Kidney epithelial cell (primary cell): Measurements from ENCODE around the gene COL9A3. TPM values are rescaled to one million over a fixed set of nuclear protein-coding genes. Genes with fewer than 3 reads are reported as not detected.
"Not testable (repeated sequence)": the region's sequence is repeated elsewhere in the genome, so short reads cannot be mapped to it uniquely, and the experiment has no call there.

Experiments used
- DNase-seq: peaks from one replicate; pipeline ENCODE4 v3.0.0-alpha.2; 2010; ENCODE audit warnings: low read depth
- H3K27me3 ChIP-seq: 2 replicates; pipeline ENCODE4 v1.6.0; 2011; ENCODE audit warnings: low read length; ENCODE audit not compliant: control insufficient read depth, insufficient read depth
- H3K36me3 ChIP-seq: 2 replicates; pipeline ENCODE4 v1.5.1; 2011; ENCODE audit warnings: low read length; ENCODE audit not compliant: control insufficient read depth, insufficient read depth
- H3K4me3 ChIP-seq: 2 replicates; pipeline ENCODE4 v1.5.1; 2011; ENCODE audit warnings: low read depth, mild to moderate bottlenecking, control low read depth, low read length
- CTCF ChIP-seq: IDR thresholded peaks from 2 replicates; pipeline ENCODE4 v1.5.1; 2011; ENCODE audit warnings: mild to moderate bottlenecking, moderate library complexity, low read length, control low read depth, inconsistent platforms; ENCODE audit not compliant: insufficient read depth, poor library complexity, severe bottlenecking
- total RNA-seq: library from RNA; depleted of rRNA; stranded (reverse); fragments of >200 nt; gene quantifications from 2 replicates; pipeline ENCODE4 v1.2.3, GENCODE V29; 2015

The COL9A3 gene
- total RNA-seq, 1 donor from 2014 or later = 10.4 TPM

- no peaks in the 10 kb centered on the region for H3K36me3 ChIP-seq
- no peak for TF ChIP-seq CTCF
- H3K27me3 ChIP-seq = no peaks in the 10 kb centered on the region
- DNase-seq = no peak
- H3K4me3 ChIP-seq = no peak overlapping the region
These were observed 24.9 kb downstream of the COL9A3 start for GRCh38 chr20:62841705-62842212.

GRCh38 chr20:62843656-62844055 is 26.8 kb downstream of the COL9A3 start:
- no peak overlapping the region for H3K4me3 ChIP-seq
- DNase-seq = no peak
- H3K36me3 ChIP-seq = no peaks in the 10 kb centered on the region
- no peaks in the 10 kb centered on the region for H3K27me3 ChIP-seq
- TF ChIP-seq CTCF = no peak

- H3K27me3 ChIP-seq = no peaks in the 10 kb centered on the region
- H3K36me3 ChIP-seq = no peaks in the 10 kb centered on the region
- no peak for TF ChIP-seq CTCF
- H3K4me3 ChIP-seq = no peak overlapping the region
- no peak for DNase-seq
These were observed 27.3 kb downstream of the COL9A3 start for GRCh38 chr20:62844182-62844581.

DNA sequence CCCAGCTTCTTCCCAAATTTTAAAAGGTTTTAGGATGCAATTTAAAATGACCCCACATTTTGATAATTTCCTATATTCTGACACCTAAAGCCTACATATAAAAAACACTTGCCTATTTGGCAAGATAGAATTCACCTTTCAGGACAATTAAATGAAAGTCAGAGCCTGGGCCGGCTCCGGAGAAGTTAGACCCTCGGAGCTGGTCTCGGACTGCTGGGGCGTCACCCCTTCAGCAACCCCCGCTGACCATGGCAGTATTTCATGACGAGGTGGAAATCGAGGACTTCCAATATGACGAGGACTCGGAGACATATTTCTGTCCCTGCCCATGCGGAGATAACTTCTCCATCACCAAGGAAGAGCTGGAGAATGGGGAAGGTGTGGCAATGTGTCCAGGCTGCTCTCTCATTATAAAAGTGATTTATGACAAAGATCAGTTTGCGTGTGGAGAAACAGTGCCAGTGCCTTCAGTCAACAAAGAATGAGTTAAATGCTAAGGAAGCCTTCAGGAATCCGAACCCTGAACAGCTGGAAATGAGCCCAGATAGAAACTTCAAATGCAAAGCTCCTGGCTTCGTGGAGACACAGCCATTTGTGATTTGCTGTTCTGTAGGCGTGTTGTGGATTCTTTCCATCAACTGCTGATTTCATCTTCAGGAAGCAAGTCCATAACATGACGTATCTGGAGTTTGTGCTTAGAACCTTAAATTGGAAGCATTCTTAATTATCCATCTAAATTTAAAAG is 28.7 kb downstream of the COL9A3 start:
- H3K27me3 ChIP-seq = no peaks in the 10 kb centered on the region
- H3K36me3 ChIP-seq = no peaks in the 10 kb centered on the region
- H3K4me3 ChIP-seq = no peak overlapping the region
- no peak for TF ChIP-seq CTCF
- no peak for DNase-seq

DNA sequence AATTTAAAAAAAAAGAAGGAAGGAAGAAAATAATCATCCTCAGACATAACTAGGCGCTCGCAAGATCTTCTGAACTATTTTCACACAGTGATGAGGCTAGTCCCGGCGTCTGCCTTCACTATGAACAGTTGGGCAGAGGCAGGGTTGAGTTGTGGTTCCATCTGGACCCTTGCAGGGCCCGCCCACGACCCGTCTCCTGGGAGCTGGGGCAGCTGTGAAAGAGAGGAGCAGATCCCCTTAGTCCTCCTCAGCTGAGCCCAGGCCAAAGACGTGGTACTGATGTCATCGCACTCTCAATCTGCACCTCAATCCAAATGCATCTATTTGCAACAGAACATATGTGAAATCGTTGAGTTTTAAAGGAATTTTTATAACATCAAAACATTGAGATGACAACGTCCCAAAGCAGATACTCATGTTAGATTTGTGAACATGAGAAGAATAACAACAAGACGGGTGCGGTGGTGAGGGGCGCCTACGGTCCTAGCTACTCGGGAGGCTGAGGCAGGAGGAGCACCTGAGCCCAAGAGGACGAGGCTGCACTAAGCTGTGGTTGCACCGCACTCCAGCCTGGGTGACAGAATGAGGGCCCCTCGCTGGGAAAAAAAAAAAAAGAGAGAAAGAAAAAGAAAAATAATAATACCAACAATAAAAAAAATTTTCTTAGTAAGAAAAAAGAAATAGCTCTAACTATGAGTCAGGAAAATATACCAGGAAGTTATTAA is 29.5 kb downstream of the COL9A3 start:
- DNase-seq = no peak
- Histone ChIP-seq H3K4me3 (no peak overlapping the region), H3K36me3 (no peaks in the 10 kb centered on the region), H3K27me3 (no peaks in the 10 kb centered on the region)
- no peak for TF ChIP-seq CTCF

GRCh38 chr20:62848917-62849316 is 32.1 kb downstream of the COL9A3 start:
- not testable (repeated sequence) for H3K27me3 ChIP-seq, DNase-seq, H3K36me3 ChIP-seq, H3K4me3 ChIP-seq
